ENCODE results near the gene JAGN1. TPM values are rescaled to one million over a fixed set of nuclear protein-coding genes. Genes with fewer than 3 reads are reported as not detected.
A peak's percentile ranks its signal among the peaks of the same experiment; 100 is the strongest.
"Not testable (repeated sequence)": the region's sequence is repeated elsewhere in the genome, so short reads cannot be mapped to it uniquely, and the experiment has no call there.

JAGN1 gene
- total RNA-seq, 1 experiment from 2014 or later: 22.6 TPM

- peak; percentile 90 for DNase-seq (ENCODE audit: low read depth)
Measured at GRCh38 chr3:9916734-9917680, 26.6 kb downstream of the JAGN1 start, which contains the start of gene IL17RC. IL17RC (plus strand) TSS chr3:9917098; CDS start chr3:9917316, 218 bp downstream.

GRCh38 chr3:9917820-9918219, 27.4 kb downstream of the JAGN1 start:
- no peak for DNase-seq (ENCODE audit: low read depth)

- DNase-seq (ENCODE audit: low read depth): no peak
Measured at GRCh38 chr3:9918261-9919038, 28.0 kb downstream of the JAGN1 start.

- no peak for DNase-seq (ENCODE audit: low read depth)
Measured at GRCh38 chr3:9928158-9928557, 37.7 kb downstream of the JAGN1 start.

- no peak for DNase-seq (ENCODE audit: low read depth)
Measured at GRCh38 chr3:9930804-9931418, 40.5 kb downstream of the JAGN1 start.

GRCh38 chr3:9932535-9932842, 42.1 kb downstream of the JAGN1 start:
- DNase-seq (ENCODE audit: low read depth): no peak

GRCh38 chr3:9932843-9933560, 42.6 kb downstream of the JAGN1 start:
- DNase-seq (ENCODE audit: low read depth): peak; percentile 70

- peak; percentile 83 for DNase-seq (ENCODE audit: low read depth)
Measured at GRCh38 chr3:9933561-9934234, 43.3 kb downstream of the JAGN1 start, which contains the start of gene CRELD1. CRELD1 (plus strand) TSS chr3:9933834; CDS start chr3:9934439, 605 bp downstream.

GRCh38 chr3:9934235-9934621, 43.8 kb downstream of the JAGN1 start:
- no peak for DNase-seq (ENCODE audit: low read depth)

- DNase-seq (ENCODE audit: low read depth): no peak
Measured at GRCh38 chr3:9934993-9935392, 44.6 kb downstream of the JAGN1 start.

GRCh38 chr3:9935966-9936510, 45.6 kb downstream of the JAGN1 start:
- no peak for DNase-seq (ENCODE audit: low read depth)

GRCh38 chr3:9937486-9938238, 47.3 kb downstream of the JAGN1 start:
- no peak for DNase-seq (ENCODE audit: low read depth)

GRCh38 chr3:9938966-9939365, 48.6 kb downstream of the JAGN1 start:
- no peak for DNase-seq (ENCODE audit: low read depth)

- DNase-seq (ENCODE audit: low read depth): not testable (repeated sequence)
Measured at GRCh38 chr3:9939906-9940305, 49.5 kb downstream of the JAGN1 start.

- no peak for DNase-seq (ENCODE audit: low read depth)
Measured at GRCh38 chr3:9940746-9941145, 50.3 kb downstream of the JAGN1 start.

GRCh38 chr3:9942164-9942563, 51.8 kb downstream of the JAGN1 start:
- no peak for DNase-seq (ENCODE audit: low read depth)

- no peak for DNase-seq (ENCODE audit: low read depth)
Measured at GRCh38 chr3:9942934-9943690, 52.7 kb downstream of the JAGN1 start.

Data from M059J (cell line).